Bronchial epithelial cell (primary cell): ENCODE results near the gene AACS. TPM values are rescaled to one million over a fixed set of nuclear protein-coding genes. Genes with fewer than 3 reads are reported as not detected.

Experiments
- DNase-seq: peaks from one replicate; pipeline ENCODE4 v3.0.0-alpha.2; 2010; ENCODE audit warnings: low read depth
- FAIRE-seq: peaks from 2 replicates; lab custom pipeline; 2011; peaks lifted over from hg19 to GRCh38; lab: Jason Lieb, UNC
- H3K27me3 ChIP-seq: 2 replicates; pipeline ENCODE4 v1.5.1; 2011; ENCODE audit warnings: low read length; ENCODE audit not compliant: control insufficient read depth, insufficient read depth
- H3K36me3 ChIP-seq: 2 replicates; pipeline ENCODE4 v1.5.1; 2011; ENCODE audit warnings: low read length; ENCODE audit not compliant: control insufficient read depth, insufficient read depth
- H3K4me3 ChIP-seq: 2 replicates; pipeline ENCODE4 v1.5.1; 2011; ENCODE audit warnings: mild to moderate bottlenecking, low read depth, low read length, control low read depth
- total RNA-seq: library from RNA; depleted of rRNA; stranded (reverse); fragments of >200 nt; gene quantifications from 2 replicates; pipeline ENCODE4 v1.2.1, GENCODE V29; 2014
- TF ChIP-seq, protein P1 (sequence below): IDR thresholded peaks from 2 replicates; pipeline ENCODE4 v1.5.1; 2011; ENCODE audit warnings: mild to moderate bottlenecking, moderate library complexity, low read length, control low read depth, inconsistent platforms; ENCODE audit not compliant: insufficient read depth, severe bottlenecking

The AACS gene
- total RNA-seq, 1 donor from 2014 or later, result 30.5 TPM

DNA sequence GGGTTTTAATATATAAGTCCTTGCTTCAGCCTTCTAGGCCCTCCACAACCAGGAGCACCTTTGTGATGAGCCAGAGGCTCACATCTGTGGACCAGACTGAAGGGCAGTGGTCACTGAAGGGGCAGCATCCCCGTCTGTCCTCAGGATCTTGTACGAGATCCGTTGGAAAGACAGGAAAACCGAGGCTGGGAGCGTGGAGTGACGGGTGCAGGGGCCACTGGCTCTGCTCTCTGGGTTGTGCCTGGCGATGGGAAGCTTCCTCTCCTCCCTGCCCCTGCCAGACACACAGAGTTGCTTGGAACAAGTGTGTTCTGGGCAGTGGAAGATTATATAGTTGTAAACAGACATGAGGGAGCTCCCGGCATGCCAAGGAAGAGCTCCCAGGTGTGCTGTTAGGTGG lies 48.0 kb downstream of the AACS start:
- DNase-seq (no peak), FAIRE-seq (no peak)
- peaks cover 19% of the 10 kb centered on the region for H3K36me3 ChIP-seq
- H3K4me3 ChIP-seq, result no peak overlapping the region
- no peaks in the 10 kb centered on the region for H3K27me3 ChIP-seq
- TF ChIP-seq, protein P1, sequence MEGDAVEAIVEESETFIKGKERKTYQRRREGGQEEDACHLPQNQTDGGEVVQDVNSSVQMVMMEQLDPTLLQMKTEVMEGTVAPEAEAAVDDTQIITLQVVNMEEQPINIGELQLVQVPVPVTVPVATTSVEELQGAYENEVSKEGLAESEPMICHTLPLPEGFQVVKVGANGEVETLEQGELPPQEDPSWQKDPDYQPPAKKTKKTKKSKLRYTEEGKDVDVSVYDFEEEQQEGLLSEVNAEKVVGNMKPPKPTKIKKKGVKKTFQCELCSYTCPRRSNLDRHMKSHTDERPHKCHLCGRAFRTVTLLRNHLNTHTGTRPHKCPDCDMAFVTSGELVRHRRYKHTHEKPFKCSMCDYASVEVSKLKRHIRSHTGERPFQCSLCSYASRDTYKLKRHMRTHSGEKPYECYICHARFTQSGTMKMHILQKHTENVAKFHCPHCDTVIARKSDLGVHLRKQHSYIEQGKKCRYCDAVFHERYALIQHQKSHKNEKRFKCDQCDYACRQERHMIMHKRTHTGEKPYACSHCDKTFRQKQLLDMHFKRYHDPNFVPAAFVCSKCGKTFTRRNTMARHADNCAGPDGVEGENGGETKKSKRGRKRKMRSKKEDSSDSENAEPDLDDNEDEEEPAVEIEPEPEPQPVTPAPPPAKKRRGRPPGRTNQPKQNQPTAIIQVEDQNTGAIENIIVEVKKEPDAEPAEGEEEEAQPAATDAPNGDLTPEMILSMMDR, result no peak

DNA sequence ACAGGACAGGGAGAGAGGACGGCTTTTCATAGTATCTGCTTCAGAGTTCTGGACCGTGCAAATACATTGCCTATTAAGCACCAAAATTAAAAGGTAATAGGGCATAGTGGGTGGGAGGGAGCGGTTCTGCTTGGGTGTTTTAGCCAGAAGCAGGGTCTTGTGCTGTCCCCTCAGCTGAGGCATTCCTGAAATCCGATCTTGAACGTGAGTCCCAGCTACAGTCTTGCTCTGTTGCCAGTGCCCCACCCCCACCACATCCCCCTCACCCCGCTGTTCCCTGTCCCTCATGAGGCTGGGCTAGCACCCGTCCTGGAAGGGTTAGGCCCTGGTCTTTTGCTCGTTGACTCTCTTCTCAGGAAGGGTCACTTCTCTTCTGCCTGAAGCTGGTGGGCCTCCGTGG lies 48.6 kb downstream of the AACS start:
- H3K36me3 ChIP-seq, result peaks cover 22% of the 10 kb centered on the region
- FAIRE-seq, result no peak
- H3K4me3 ChIP-seq, result no peak overlapping the region
- no peaks in the 10 kb centered on the region for H3K27me3 ChIP-seq
- no peak for DNase-seq
- TF ChIP-seq, protein P1, result no peak

DNA sequence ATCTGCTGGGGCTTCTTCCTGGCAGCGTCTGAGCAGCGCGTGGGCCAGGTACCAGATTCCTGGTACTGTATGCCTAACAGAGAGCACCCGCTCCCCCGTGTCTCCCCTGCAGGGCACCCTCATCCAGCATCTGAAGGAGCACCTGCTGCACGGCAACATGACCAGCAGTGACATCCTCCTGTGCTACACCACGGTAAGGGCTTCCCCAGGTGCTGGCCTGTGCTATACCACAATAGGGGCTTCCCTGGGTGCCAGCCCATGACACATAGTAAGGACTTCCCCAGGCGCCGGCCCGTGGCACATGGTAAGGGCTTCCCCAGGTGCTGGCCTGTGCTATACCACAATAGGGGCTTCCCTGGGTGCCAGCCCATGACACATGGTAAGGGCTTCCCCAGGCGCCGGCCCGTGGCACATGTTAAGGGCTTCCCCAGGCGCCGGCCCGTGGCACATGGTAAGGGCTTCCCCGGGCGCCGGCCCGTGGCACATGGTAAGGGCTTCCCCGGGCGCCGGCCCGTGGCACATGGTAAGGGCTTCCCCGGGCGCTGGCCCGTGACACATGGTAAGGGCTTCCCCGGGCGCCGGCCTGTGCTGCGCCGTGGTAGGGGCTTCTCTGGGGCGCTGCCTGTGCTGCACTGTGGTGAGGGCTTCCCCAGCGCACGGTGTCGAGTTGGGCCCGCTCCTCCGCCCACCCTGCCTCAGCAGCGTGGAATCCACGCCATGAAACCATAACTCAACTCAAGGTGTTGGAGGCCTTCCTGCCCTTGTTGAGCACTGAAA lies 49.3 kb downstream of the AACS start:
- TF ChIP-seq, protein P1, result no peak
- Histone ChIP-seq H3K27me3 (no peaks in the 10 kb centered on the region), H3K36me3 (peaks cover 20% of the 10 kb centered on the region), H3K4me3 (no peak overlapping the region)
- DNase-seq, result no peak
- FAIRE-seq, result no peak

DNA sequence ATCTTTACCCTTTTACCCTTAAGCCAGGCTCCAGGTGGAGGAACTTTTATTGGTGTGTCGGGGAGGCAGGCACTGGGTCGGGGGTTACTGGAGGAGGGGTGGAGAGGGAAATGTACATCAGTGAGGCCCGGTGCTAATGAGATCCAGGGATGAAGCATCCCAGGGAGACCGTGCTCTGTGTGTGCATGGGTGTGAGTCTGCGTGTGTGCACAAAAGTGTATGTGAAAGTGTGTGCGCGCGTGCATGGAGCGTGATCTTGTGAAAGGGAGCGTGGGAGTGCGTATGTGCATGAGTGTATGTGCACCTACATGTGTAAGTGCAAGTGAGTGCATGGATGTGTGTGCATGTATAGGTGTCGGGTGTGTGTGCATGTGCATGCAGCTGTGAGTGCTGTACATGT lies 55.3 kb downstream of the AACS start:
- Histone ChIP-seq H3K4me3 (no peak overlapping the region), H3K27me3 (no peaks in the 10 kb centered on the region), H3K36me3 (peaks cover 10% of the 10 kb centered on the region)
- DNase-seq (no peak), FAIRE-seq (peak; percentile 90)
- TF ChIP-seq, protein P1, result no peak

DNA sequence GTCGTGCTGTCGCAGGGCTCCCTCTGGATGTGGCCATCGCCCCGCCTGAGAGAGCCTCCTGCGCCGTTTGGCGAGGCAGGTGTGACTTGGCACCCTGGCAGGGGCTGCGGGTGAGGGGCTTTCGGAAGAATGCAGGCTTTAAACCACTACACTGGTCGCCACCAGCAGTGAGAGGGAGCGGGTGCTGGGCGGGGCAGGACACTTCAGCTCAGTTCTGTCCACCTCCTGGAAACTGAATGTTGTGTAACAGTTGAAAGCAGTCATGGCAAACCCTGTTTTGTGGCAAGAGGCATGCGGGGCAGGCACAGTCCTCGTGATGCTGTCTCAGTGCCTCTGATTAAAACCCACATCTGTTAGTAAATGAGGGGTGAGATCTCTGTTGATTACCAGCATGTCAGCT lies 55.9 kb downstream of the AACS start:
- Histone ChIP-seq H3K36me3 (peaks cover 8% of the 10 kb centered on the region), H3K4me3 (no peak overlapping the region), H3K27me3 (no peaks in the 10 kb centered on the region)
- FAIRE-seq (no peak), DNase-seq (no peak)
- TF ChIP-seq, protein P1, result no peak

DNA sequence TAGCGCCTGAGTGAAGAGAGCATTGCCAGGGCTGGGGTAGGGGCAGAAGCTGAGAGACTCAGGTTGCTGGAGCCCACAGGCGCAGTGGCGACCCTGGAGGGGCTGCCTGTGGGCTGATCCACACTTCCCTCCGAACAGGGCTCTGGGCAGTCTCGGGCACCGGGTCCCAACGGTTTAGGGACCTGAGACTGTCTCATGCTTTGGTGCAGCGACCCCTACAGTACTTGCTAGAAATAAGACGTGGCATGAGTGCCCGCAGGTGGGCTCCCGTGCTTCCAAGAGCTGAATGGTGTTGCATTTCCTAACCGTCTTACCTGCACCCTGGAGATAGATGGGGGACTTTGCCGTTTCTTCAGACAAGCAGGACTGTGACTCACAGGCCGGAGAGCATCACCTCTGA lies 57.4 kb downstream of the AACS start:
- FAIRE-seq (no peak), DNase-seq (no peak)
- no peaks in the 10 kb centered on the region for H3K27me3 ChIP-seq
- H3K36me3 ChIP-seq, result peaks cover 8% of the 10 kb centered on the region
- TF ChIP-seq, protein P1, result no peak
- no peak overlapping the region for H3K4me3 ChIP-seq
